A549 (cell line): Measurements from ENCODE around the gene CENPM. TPM values are rescaled to one million over a fixed set of nuclear protein-coding genes. Genes with fewer than 3 reads are reported as not detected.

Experiments
- ATAC-seq, 2 experiments: fragments of 200-7000 bp in 1 of 2; fragments of >200 bp in 1 of 2; cut with Nextera tagmentation in 1 of 2; cut with Tn5 transposase in 1 of 2; 3 replicates each; pipeline versions ENCODE4 v1.8.0 to v1.9.1; 2018 to 2020; ENCODE audit warnings: mild to moderate bottlenecking in 1 of 2, moderate library complexity in 1 of 2
- CTCF ChIA-PET: fragments of 300-600 bp; sonication (Branson Sonifier 250); formaldehyde crosslinking; extraction: SDS; loops from one replicate; lab custom pipeline; 2021; ENCODE audit warnings: antibody characterized with exemption, inconsistent platforms; lab: Yijun Ruan, JAX
- POLR2A ChIA-PET: fragments of 350-600 bp; formaldehyde crosslinking; extraction: SDS; loops from one replicate; lab custom pipeline; 2021; ENCODE audit warnings: antibody characterized with exemption, inconsistent platforms; lab: Yijun Ruan, JAX
- DNase-seq, 2 experiments: peaks; one replicate each; pipeline versions ENCODE4 v3.0.0 to v3.0.0-alpha.2; 2011 to 2016; ENCODE audit warnings: low read depth in 1 of 2, low spot score in 1 of 2
- FAIRE-seq: peaks from 2 replicates; lab custom pipeline; 2011; peaks lifted over from hg19 to GRCh38; lab: Jason Lieb, UNC
- H3K27ac ChIP-seq, 2 experiments: fragments of >200 bp; sonication (Bioruptor Twin); formaldehyde crosslinking; 3 replicates each; pipeline ENCODE4 v1.5.1; 2016 to 2017
- H3K4me1 ChIP-seq: fragments of >200 bp; sonication (Bioruptor Twin); formaldehyde crosslinking; 3 replicates; pipeline ENCODE4 v1.6.1; 2016
- H3K4me2 ChIP-seq: fragments of >200 bp; sonication (Bioruptor Twin); formaldehyde crosslinking; 3 replicates; pipeline ENCODE4 v1.6.1; 2016
- H3K4me3 ChIP-seq: fragments of >200 bp; sonication (Bioruptor Twin); formaldehyde crosslinking; 3 replicates; pipeline ENCODE4 v1.5.1; 2016
- H3K9me3 ChIP-seq: fragments of >200 bp; sonication (Bioruptor Twin); formaldehyde crosslinking; 3 replicates; pipeline ENCODE4 v1.6.1; 2016
- ATOH8 ChIP-seq: fragments of 250-450 bp; sonication (Bioruptor Pico); IDR thresholded peaks from 2 replicates; pipeline ENCODE4 v1.5.0; 2020; ENCODE audit warnings: low read depth, mild to moderate bottlenecking, moderate library complexity
- BCL3 ChIP-seq: fragments of >200 bp; sonication (Bioruptor Twin); formaldehyde crosslinking; IDR thresholded peaks from 3 replicates; pipeline ENCODE4 v1.6.1; 2016
- CHD2 ChIP-seq: fragments of 150-350 bp; IDR thresholded peaks from 2 replicates; pipeline ENCODE4 v1.6.1; 2014; ENCODE audit warnings: low read length; ENCODE audit not compliant: partially characterized antibody
- CTCF ChIP-seq: fragments of >200 bp; sonication (Bioruptor Twin); formaldehyde crosslinking; IDR thresholded peaks from 3 replicates; pipeline ENCODE4 v1.5.1; 2016
- EHMT2 ChIP-seq: fragments of 200-600 bp; sonication (generic); IDR thresholded peaks from 2 replicates; pipeline ENCODE4 v1.6.1; 2016; ENCODE audit warnings: antibody characterized with exemption, low read depth, mild to moderate bottlenecking, moderate library complexity
- ELK1 ChIP-seq: fragments of 150-350 bp; IDR thresholded peaks from 2 replicates; pipeline ENCODE4 v1.6.1; 2014; ENCODE audit warnings: low read depth, mild to moderate bottlenecking, low read length
- ESRRA ChIP-seq: fragments of 150-350 bp; IDR thresholded peaks from 2 replicates; pipeline ENCODE4 v1.6.1; 2014; ENCODE audit warnings: mild to moderate bottlenecking, low read length, borderline replicate concordance
- HMGXB4 ChIP-seq: fragments of 250-450 bp; sonication (Bioruptor Pico); IDR thresholded peaks from 2 replicates; pipeline ENCODE4 v1.5.0; 2021; ENCODE audit warnings: mild to moderate bottlenecking, moderate library complexity, borderline replicate concordance
- MAZ ChIP-seq: fragments of 150-350 bp; IDR thresholded peaks from 2 replicates; pipeline ENCODE4 v1.6.1; 2014; ENCODE audit warnings: antibody characterized with exemption, low read depth, low read length, borderline replicate concordance
- MYC ChIP-seq: IDR thresholded peaks from 2 replicates; pipeline ENCODE4 v1.6.1; 2012; ENCODE audit warnings: mild to moderate bottlenecking, inconsistent platforms, low read length, improper control_type of control experiment, borderline replicate concordance
- NFE2L2 ChIP-seq: fragments of 150-350 bp; conservative IDR thresholded peaks from 2 replicates; pipeline ENCODE4 v1.6.1; 2014; ENCODE audit warnings: low read length
- PHF8 ChIP-seq: fragments of 200-600 bp; sonication (generic); IDR thresholded peaks from 2 replicates; pipeline ENCODE4 v1.6.1; 2016; ENCODE audit warnings: low read depth, mild to moderate bottlenecking, antibody characterized with exemption, moderate library complexity, borderline replicate concordance
- POLR2AphosphoS2 ChIP-seq: conservative IDR thresholded peaks from 2 replicates; pipeline ENCODE4 v1.6.1; 2012; ENCODE audit warnings: low read length, improper control_type of control experiment, inconsistent platforms
- RAD21 ChIP-seq, 2 experiments: fragments of >200 bp in 1 of 2; sonication (Bioruptor Twin) in 1 of 2; formaldehyde crosslinking in 1 of 2; IDR thresholded peaks in 1 of 2; conservative IDR thresholded peaks in 1 of 2; 2 replicates in 1 of 2; 3 replicates in 1 of 2; pipeline ENCODE4 v1.6.1; 2012 to 2018; ENCODE audit warnings: inconsistent platforms in 1 of 2
- REST ChIP-seq: fragments of 200-600 bp; sonication (generic); IDR thresholded peaks from 2 replicates; pipeline ENCODE4 v1.6.1; 2016; ENCODE audit warnings: antibody characterized with exemption, mild to moderate bottlenecking, moderate library complexity
- ZNF302 ChIP-seq: fragments of 250-450 bp; sonication (Bioruptor Pico); IDR thresholded peaks from 2 replicates; pipeline ENCODE4 v1.9.0; 2021; ENCODE audit warnings: inconsistent platforms, mild to moderate bottlenecking, moderate library complexity
- WGBS: methylation state at CpG from one replicate; pipeline ENCODE4 v1.1.6; 2017; ENCODE audit errors: missing lambda C conversion rate; 5-methylcytosine and 5-hydroxymethylcytosine counted together
- polyA plus RNA-seq, 4 experiments: library from polyadenylated mRNA; depleted of rRNA in 3 of 4; stranded (reverse); fragments of >200 nt; fragmentation: RNase III in 1 of 4; extraction: RNeasy Plus Mini Kit Qiagen cat#74134 plus additional on column Dnase treatment in 1 of 4; gene quantifications; 2 replicates in 3 of 4; 3 replicates in 1 of 4; pipeline ENCODE4 v1.2.3, GENCODE V29; 2011 to 2017

Gene CENPM
- polyA plus RNA-seq, 2 of the 4 experiments (the other 2 are of a cell fraction): 22.3 to 40.1 TPM

GRCh38 chr22:41905411-41906202 lies 41.3 kb downstream of the CENPM start:
- DNase-seq (no peak), ATAC-seq (peak in 1 of 2 experiments; percentile 10; a peak in 2 of 6 replicates), FAIRE-seq (no peak)
- no peak overlapping the region for H3K27ac ChIP-seq
- ChIA-PET CTCF (interaction anchor here (1.2 kb wide), 1 partner anchor 209 kb away, joined by 3 read pairs; no protein-coding TSS in a partner anchor), POLR2A (no interaction called here)
- TF ChIP-seq EHMT2 (no peak), POLR2AphosphoS2 (no peak), CTCF (no peak), MYC (no peak), REST (no peak), BCL3 (no peak), RAD21 (conservative IDR thresholded peaks at IDR 0.05 in 1 of 2, IDR thresholded peaks at IDR 0.05 in 1 of 2) (no peak), ESRRA (no peak), ELK1 (no peak), MAZ (no peak), NFE2L2 (no peak), ATOH8 (CRISPR knock-in tag) (no peak), ZNF302 (no peak), CHD2 (no peak), HMGXB4 (CRISPR knock-in tag) (no peak), PHF8 (no peak)
- TF ChIP-seq, all 56 proteins: peak for 0
- Histone ChIP-seq H3K4me3 (no peak overlapping the region), H3K9me3 (no peaks in the 10 kb centered on the region), H3K4me2 (no peak overlapping the region), H3K4me1 (no peaks in the 10 kb centered on the region)
- WGBS: 87% methylated on average over 13 of the region's 23 CpGs
